Upper lobe of left lung (tissue), 4 donors: ENCODE measurements around the gene CDK5RAP2.

Source experiments
- POLR2A ChIP-seq, 4 donors: fragments of 450-650 bp; IDR thresholded peaks; one replicate each; pipeline ENCODE4 v1.5.1; 2016 to 2017; ENCODE audit warnings: antibody characterized with exemption in 4 of 4, mild to moderate bottlenecking in 2 of 4
- POLR2AphosphoS5 ChIP-seq, 2 donors: sonication (generic); formaldehyde crosslinking; IDR thresholded peaks; one replicate each; pipeline ENCODE4 v1.5.1; 2017; ENCODE audit warnings: antibody characterized with exemption in 2 of 2

DNA sequence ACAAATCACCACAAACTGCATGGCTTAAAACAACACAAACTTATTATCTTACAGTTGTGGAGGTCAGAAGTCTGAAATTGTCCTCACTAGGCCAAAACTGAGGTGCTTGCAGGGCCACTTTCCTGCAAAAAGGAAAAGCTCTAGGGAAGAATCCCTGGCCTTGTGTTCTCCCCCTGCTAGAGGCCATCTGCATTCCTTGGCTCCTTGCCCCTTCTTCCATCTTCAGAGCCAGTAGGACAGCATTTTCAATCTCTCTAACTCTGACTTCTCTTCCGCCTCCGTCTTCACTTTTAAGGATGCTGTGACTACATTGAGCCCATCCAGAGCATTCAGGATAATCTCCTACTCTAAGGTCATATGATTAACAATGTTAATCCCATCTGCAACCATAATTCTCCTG is 236.6 kb downstream of the CDK5RAP2 start:
- TF ChIP-seq POLR2A (IDR thresholded peaks at IDR 0.05) (no peak), POLR2AphosphoS5 (IDR thresholded peaks at IDR 0.05) (no peak)
